GM18951 (cell line): ENCODE results near the gene TIFAB.

Experiments
- POLR2A ChIP-seq: IDR thresholded peaks from 4 replicates; pipeline ENCODE4 v1.6.1; 2011; ENCODE audit warnings: mild to moderate bottlenecking; ENCODE audit not compliant: insufficient read length, insufficient read depth; ENCODE audit errors: extremely low read depth
- in situ Hi-C: fragments of 300-500 bp; cut with MboI; formaldehyde crosslinking; loops from one replicate; pipeline ENCODE4 v1.12.0; 2022; ENCODE audit warnings: low sequenced_read_pairs, mixed read lengths, inconsistent platforms; ENCODE audit not compliant: unreplicated experiment

Gene TIFAB

DNA sequence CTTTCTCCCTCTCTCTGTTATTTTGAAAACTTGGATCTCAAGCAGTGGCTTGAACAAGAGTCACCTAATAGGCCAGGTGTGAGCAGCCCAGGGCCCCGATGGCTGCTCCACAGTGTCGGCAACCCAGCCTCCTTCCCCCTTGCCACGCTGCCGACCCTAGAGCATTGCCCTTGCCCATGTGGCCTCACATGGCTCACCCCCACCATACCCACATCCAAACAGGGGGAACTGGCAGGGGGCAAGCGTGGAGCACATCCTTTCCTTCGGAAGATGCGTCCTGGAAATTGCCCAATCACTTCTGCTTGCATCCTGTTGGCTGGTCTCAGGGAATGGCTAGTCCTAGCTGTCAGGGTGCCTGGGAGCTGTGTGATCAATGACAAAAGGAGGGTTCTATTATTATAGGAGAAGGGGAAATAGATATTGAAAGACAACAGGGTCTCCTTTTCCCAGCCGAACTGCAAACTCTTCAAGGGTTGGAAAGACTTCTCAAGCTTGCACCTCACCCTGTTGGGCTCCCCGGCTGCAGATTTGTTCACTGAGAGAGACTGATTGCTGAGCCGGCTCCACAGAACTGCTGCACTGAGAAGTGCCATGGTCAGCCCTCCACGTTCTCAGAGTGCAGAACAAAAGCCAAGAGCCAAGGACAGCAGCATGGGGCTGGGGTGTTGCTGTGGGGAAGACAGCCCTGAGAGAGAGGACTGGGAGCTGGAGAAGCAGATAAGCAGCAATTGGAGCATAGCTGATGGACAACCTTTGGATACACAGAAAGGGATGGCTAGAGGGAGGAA lies 8.3 kb upstream of the TIFAB start:
- in situ Hi-C loops = loop anchor here (10.0 kb wide), 1 partner anchor 94 kb away; no protein-coding TSS in a partner anchor
- TF ChIP-seq POLR2A = no peak

DNA sequence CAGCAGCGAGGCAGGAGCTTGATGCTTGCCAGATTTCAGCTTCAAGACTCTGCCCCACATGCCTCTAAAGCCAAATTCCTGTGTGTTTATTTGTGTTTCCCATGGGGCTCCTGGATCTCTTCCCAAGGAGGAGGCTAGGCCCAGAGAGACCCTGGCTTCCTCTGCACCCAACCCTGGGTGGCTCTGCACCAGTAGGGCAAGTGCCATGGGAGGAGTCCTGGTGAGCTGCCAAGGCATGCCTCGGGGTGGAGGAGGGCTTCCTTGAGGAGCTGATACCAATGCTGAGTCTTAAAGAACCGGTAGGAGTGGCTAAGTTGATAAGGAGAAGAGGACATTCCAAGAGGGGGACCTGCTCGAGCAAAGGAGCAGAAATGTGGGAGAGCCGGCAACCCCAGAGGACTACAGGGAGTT lies 6.8 kb upstream of the TIFAB start:
- TF ChIP-seq POLR2A = no peak
- in situ Hi-C loops = no loop called here

DNA sequence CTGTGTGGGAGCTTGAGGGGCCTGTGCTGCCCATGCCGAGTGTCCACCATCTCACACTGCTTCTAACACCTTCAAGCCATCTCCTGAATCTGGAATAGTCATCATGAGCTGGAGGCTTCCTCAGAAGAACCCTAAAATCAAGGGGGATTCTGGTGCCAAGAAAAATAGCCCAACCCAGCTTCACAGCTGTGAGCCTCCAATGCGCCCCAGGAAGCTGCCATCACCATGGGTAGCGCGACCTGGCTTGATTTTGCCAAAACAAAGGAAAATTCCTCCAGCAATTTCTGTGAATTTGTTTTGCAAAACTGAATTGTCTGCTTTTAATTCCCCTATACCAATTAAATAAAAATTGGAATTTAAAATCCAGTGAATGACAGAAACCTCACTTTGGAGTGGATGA lies 6.2 kb upstream of the TIFAB start:
- in situ Hi-C loops = no loop called here
- no peak for TF ChIP-seq POLR2A

DNA sequence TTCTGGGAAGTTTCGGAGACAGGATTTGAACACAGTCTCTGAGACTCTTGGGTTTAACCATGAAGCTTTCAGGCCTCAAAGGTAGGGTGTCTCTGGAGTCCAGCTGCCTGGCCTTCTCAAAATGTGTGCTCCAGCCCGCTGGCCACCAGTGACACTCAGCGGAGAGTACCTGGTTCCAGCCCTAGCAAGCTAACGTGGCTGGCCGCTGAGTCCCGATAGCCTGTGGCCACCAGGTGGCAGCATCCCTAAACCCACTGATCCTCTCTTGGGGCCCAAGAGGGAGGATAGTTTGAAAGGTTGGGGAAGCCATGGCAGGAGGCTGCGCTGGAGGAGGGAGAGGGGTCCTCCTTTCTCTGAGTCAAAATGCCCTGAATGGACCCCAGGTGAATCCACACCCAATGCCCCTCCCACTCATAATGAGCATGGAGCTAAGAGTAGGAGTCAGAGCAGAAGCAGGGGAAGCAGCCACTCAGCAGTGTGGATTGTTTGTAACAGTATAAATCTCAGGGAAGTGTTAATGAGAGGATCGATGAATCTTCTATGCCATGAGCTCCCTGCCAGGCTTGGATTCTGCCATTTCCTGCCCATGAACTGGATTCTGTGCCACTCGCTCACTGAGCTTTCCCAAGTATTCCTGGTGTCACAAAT lies 5.4 kb upstream of the TIFAB start:
- in situ Hi-C loops = no loop called here

DNA sequence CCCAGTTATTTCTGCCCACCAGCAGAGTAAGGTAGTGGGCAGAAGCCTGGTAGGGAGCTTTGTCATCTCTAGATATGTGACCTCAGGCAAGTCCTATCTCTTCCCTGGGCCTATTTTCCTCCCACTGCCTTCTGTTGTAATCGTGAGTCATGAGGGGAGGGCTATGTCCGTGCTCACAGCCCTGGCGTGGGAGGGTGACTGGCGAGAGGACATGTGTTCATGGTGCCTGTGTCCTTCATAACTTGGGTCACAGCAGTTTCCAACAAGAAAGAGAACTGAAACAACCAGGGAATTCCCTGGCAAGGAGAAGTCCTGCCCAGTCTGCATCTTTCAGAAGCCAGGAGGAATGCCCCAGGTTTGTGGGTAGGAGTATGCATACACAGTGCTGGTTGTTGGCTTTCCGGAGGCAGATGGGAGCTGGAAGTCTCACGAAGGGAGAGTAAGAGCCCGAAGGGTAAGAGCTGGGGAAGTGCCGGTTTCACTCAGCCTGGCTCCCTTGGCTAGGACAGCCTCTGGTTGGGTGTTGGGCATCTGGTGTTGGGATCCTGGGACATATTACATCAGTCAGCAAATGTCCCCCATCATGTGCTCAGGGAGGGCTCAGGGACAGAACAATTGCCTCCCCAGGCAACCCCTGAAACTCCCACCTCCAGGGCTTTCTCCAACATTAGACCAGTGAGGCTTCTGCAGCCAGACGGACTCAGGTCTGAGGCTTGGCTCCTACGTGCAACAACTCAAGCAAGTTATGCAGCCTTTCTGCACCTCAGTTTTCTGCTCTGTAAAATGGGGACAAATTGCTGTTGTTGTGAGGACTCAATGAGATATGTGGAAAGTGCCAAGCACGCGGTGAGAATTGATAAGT lies 4.3 kb upstream of the TIFAB start:
- no peak for TF ChIP-seq POLR2A
- in situ Hi-C loops = no loop called here

More for the DNA sequence above, 5.4 kb upstream of the TIFAB start:
- no peak for TF ChIP-seq POLR2A

DNA sequence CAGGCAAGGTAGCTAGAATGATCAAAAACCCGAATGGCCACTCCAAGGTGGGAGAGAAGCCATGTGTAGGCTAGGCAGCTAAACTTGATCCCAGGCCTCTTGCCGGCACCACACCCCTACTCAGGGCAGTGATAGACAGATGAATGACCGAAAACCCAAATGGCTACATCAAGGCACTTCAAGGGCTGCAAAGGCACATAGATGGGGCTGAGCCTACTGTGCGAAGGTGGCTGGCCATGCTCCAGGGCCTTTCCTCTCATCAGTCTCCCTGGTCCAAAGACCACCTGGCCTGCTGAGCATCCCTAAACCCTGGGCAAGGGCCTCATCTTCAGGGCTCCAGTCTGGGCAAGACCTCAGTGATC lies 3.7 kb upstream of the TIFAB start:
- in situ Hi-C loops = no loop called here
- no peak for TF ChIP-seq POLR2A

DNA sequence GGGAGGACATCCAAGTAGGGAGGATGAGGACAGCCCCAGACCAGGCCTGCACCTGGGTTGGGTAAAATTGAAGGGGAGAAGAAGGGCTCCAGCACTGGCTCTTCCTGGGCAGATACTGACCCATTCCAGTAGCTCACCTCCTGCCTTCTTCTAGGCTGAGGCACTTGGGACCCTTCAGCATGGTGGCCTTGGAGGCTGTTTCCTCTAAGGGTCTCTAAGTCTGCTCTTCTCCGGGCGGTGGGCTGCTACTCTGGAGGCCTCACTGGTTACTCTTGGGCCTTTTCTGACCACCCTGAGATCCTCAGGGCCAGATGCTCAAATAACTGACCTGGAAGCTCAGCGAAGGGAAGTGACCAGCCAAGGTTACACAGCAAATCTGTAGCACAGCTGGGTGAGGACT lies 2.8 kb upstream of the TIFAB start:
- TF ChIP-seq POLR2A = no peak
- in situ Hi-C loops = no loop called here

DNA sequence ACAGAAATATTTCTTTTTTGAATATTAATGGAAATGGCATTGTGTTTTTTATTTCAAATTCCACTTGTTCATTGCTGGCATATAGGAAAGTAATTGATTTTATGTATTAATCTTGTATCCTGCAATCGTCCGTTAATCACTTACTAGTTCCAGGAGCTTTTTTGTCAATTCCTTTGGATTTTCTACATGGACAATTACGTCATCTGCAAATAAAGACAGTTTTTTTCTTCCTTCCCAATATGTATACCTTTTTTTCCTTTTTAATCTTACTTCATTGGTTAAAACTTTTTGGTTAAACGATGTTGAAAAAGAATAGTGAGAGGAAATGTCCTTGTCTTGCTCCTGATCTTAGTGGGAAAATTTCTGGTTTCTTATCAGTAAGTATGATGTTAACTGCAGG lies 1.5 kb upstream of the TIFAB start:
- no peak for TF ChIP-seq POLR2A
- in situ Hi-C loops = no loop called here

DNA sequence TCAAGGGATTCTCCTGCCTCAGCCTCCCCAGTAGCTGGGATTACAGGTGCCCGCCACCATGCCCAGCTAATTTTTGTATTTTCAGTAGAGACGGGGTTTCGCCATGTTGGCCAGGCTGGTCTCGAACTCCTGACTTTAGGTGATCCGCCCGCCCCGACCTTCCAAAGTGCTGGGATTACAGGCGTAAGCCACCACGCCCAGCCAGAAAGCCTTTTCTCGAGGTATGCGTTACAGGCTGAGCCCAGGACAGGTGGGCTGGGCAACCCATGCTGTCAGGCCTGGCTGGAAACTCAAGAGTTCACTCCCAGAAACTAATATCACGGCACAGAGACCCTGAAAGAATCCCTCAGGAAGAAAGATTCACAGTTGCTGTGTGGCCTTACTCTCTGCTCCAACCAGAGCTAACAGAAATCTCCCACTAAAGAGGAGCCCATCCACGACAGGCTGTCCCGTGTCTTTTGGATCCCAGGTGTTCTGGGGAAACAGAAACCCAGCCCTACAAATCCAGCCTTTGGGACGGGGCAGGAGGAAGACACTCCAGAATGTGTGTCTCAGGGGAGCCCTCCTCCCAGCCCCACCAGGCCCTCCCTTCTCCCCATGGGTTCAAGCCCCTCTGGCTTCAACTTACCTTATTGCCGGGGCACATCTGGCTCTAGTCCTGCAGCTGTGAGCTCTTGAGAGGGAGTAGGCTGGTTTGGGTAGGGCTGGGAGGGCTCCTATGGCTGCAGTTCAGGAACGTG lies 400 bp downstream of the TIFAB start:
- no peak for TF ChIP-seq POLR2A
- in situ Hi-C loops = no loop called here

DNA sequence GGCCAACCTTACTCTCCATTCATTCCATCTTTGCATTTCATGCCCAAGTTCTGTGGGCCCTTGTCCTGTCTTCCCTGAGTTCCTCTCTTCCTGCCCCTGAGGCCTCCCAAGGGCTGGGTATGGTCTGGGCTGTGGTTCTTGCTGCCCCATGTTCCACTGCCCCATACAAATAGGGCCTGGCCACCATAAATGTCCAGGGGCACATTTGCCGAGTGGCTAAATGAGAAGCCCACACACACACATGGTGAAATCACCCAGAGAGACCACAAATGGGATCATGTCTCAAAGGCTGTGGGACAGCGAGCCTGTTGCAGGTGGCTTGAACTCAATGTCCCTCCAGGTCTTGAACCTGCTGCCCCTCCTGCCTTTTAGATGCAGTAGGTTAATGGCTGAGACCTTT lies 1.2 kb downstream of the TIFAB start:
- in situ Hi-C loops = no loop called here

DNA sequence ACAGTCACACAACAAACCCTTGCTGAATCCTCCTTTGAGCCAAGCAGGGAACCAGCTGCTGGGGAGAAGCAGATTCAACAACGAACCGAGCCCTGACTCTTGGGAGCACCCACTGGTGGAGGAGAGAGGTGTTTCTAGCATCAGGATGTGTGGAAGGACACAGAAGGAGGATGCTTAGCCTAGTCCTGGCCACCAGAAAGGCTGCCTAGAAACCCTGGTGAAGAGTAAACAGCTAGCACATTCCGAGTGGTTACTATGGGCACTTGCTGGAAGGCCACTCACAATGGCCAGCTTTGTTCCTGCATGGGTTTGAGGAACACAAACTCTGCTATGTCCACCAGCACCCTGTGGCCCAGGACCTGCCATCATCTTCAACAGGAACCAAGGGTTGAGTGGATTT lies 1.8 kb downstream of the TIFAB start:
- TF ChIP-seq POLR2A = no peak
- in situ Hi-C loops = no loop called here

More for the DNA sequence above, 1.2 kb downstream of the TIFAB start:
- no peak for TF ChIP-seq POLR2A

DNA sequence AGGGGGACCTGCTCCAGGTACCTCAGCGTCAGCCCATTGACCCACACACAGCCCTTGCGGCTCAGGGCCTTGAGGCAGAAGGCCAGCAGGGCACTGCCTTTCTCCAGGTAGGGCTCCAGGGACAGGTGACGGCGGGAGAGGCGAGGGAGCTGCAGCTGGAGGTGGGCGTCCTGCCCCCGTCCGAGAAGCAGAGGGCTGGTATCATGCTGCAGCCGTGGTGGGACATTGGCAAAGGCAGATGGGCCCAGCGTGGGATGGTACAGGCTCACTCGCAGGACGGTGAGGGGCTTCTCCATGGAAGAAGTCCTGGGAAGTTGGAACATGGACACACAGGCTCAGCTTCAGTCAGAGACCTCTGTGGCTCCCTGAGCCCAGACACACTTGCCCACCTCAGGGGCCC lies 2.5 kb downstream of the TIFAB start:
- in situ Hi-C loops = no loop called here
- no peak for TF ChIP-seq POLR2A
